HepG2 (cell line): Measurements from ENCODE around the gene CATSPERD. TPM values are rescaled to one million over a fixed set of nuclear protein-coding genes. Genes with fewer than 3 reads are reported as not detected.
A peak's percentile ranks its signal among the peaks of the same experiment; 100 is the strongest.

ENCODE experiments used
- ATAC-seq: fragments of 200-7000 bp; cut with Tn5 transposase; 3 replicates; pipeline ENCODE4 v1.9.1; 2020; ENCODE audit warnings: mild to moderate bottlenecking, moderate library complexity
- BruUV-seq: library from RNA; stranded (reverse); fragments of 400-500 nt; replicated peaks from 2 replicates; lab custom pipeline; 2021; lab: Mats Ljungman, UMichigan
- CTCF ChIA-PET: fragments of 300-600 bp; formaldehyde crosslinking; extraction: SDS; loops from one replicate; lab custom pipeline; 2021; ENCODE audit warnings: low total read pairs, inconsistent platforms, low intra/inter-chr PET ratio; lab: Yijun Ruan, JAX
- POLR2A ChIA-PET: fragments of 350-600 bp; sonication (Branson Sonifier 250); formaldehyde crosslinking; loops from one replicate; lab custom pipeline; 2020; ENCODE audit warnings: antibody characterized with exemption, inconsistent platforms; lab: Yijun Ruan, JAX
- DNase-seq: peaks from one replicate; pipeline ENCODE4 v3.0.0-alpha.2; 2015; ENCODE audit warnings: low spot score
- FAIRE-seq: peaks from 3 replicates; lab custom pipeline; 2011; peaks lifted over from hg19 to GRCh38; lab: Jason Lieb, UNC
- H2AFZ ChIP-seq: one replicate; pipeline ENCODE4 v1.6.1; 2011; ENCODE audit warnings: low read length, inconsistent platforms
- H3K27ac ChIP-seq: fragments of 300-600 bp; 3 replicates; pipeline ENCODE4 v1.8.0; 2011; ENCODE audit warnings: mixed run types, mild to moderate bottlenecking, mixed read lengths, low read length, inconsistent platforms; ENCODE audit not compliant: insufficient read depth; ENCODE audit errors: extremely low read length
- H3K27me3 ChIP-seq, 2 experiments: fragments of 200-600 bp in 1 of 2; 2 replicates in 1 of 2; 3 replicates in 1 of 2; pipeline versions ENCODE4 v1.6.0 to v1.8.0; 2011; ENCODE audit warnings: low read length in 2 of 2, mild to moderate bottlenecking in 2 of 2, moderate library complexity in 2 of 2, inconsistent platforms in 1 of 2; ENCODE audit not compliant: insufficient read depth in 2 of 2, control insufficient read depth in 1 of 2
- H3K36me3 ChIP-seq, 2 experiments: fragments of 200-600 bp in 1 of 2; replicated peaks in 1 of 2; 2 replicates in 1 of 2; 3 replicates in 1 of 2; pipeline versions ENCODE4 v1.5.1 to v1.8.0; 2011; ENCODE audit warnings: low read length in 2 of 2, inconsistent platforms in 1 of 2; ENCODE audit not compliant: insufficient read depth in 2 of 2, control insufficient read depth in 1 of 2
- H3K4me1 ChIP-seq: 2 replicates; pipeline ENCODE4 v1.5.1; 2012; ENCODE audit warnings: low read length, inconsistent platforms; ENCODE audit not compliant: insufficient read depth
- H3K4me2 ChIP-seq: 2 replicates; pipeline ENCODE4 v1.6.0; 2011; ENCODE audit warnings: low read depth, low read length, inconsistent platforms
- H3K4me3 ChIP-seq, 3 experiments: fragments of 200-600 bp in 1 of 3; sonication (generic), shearing (Covaris generic) in 1 of 3; replicated peaks in 1 of 3; 2 replicates each; pipeline ENCODE4 v1.5.1; 2011 to 2016; ENCODE audit warnings: low read length in 3 of 3, inconsistent platforms in 2 of 3, low read depth in 2 of 3, mild to moderate bottlenecking in 2 of 3, control low read depth in 1 of 3, mixed read lengths in 1 of 3; ENCODE audit not compliant: insufficient read depth in 1 of 3
- H3K79me2 ChIP-seq: one replicate; pipeline ENCODE4 v1.6.1; 2011; ENCODE audit warnings: low read length, inconsistent platforms; ENCODE audit not compliant: insufficient read depth
- H3K9ac ChIP-seq: 2 replicates; pipeline ENCODE4 v1.6.0; 2011; ENCODE audit warnings: mild to moderate bottlenecking, low read depth, low read length, inconsistent platforms; ENCODE audit not compliant: insufficient read depth
- H3K9me3 ChIP-seq: 2 replicates; pipeline ENCODE4 v1.5.1; 2012; ENCODE audit warnings: mild to moderate bottlenecking, low read length
- H4K20me1 ChIP-seq: 2 replicates; pipeline ENCODE4 v1.6.0; 2011; ENCODE audit warnings: inconsistent platforms, mild to moderate bottlenecking, low read length, moderate library complexity; ENCODE audit not compliant: insufficient read depth
- HMGXB4 ChIP-seq, 2 experiments: sonication (generic) in 1 of 2; formaldehyde crosslinking in 1 of 2; IDR thresholded peaks; 2 replicates each; pipeline versions ENCODE4 v1.4.0 to v1.6.1; 2018 to 2020; ENCODE audit warnings: missing genetic modification reagents in 2 of 2, borderline replicate concordance in 1 of 2, low read depth in 1 of 2, mild to moderate bottlenecking in 1 of 2, missing biosample characterization in 1 of 2
- KLF12 ChIP-seq: sonication (generic); formaldehyde crosslinking; IDR thresholded peaks from 2 replicates; pipeline ENCODE4 v1.4.0; 2020; ENCODE audit warnings: missing genetic modification reagents, borderline replicate concordance
- NR2F6 ChIP-seq, 2 experiments: IDR thresholded peaks; 2 replicates each; pipeline ENCODE4 v1.6.1; 2016; ENCODE audit warnings: antibody characterized with exemption in 1 of 2, mild to moderate bottlenecking in 1 of 2
- PCBP2 ChIP-seq: fragments of 200-400 bp; formaldehyde crosslinking; optimal IDR thresholded peaks from 2 replicates; pipeline ENCODE3; 2018; ENCODE audit warnings: low read length, low read depth; ENCODE audit not compliant: poor library complexity, severe bottlenecking
- SNAPC2 ChIP-seq: sonication (generic); formaldehyde crosslinking; IDR thresholded peaks from 2 replicates; pipeline ENCODE4 v1.8.1; 2022; ENCODE audit warnings: mild to moderate bottlenecking, missing genetic modification reagents
- ZFP1 ChIP-seq: IDR thresholded peaks from 2 replicates; pipeline ENCODE4 v1.6.1; 2016
- ZFX ChIP-seq: sonication (generic); formaldehyde crosslinking; IDR thresholded peaks from 2 replicates; pipeline ENCODE4 v1.4.0; 2020; ENCODE audit warnings: mild to moderate bottlenecking, low read depth, missing genetic modification reagents, moderate library complexity
- ZKSCAN8 ChIP-seq: IDR thresholded peaks from 2 replicates; pipeline ENCODE4 v1.6.1; 2016; ENCODE audit warnings: borderline replicate concordance, missing genetic modification reagents, missing compliant biosample characterization
- ZNF101 ChIP-seq: sonication (generic); formaldehyde crosslinking; IDR thresholded peaks from 2 replicates; pipeline ENCODE4 v1.4.0; 2020; ENCODE audit warnings: mild to moderate bottlenecking, low read depth, missing genetic modification reagents, borderline replicate concordance
- ZNF549 ChIP-seq: sonication (generic); formaldehyde crosslinking; IDR thresholded peaks from 2 replicates; pipeline ENCODE4 v1.5.0; 2020; ENCODE audit warnings: missing genetic modification reagents
- ZNF800 ChIP-seq: sonication (generic); formaldehyde crosslinking; IDR thresholded peaks from 2 replicates; pipeline ENCODE4 v1.4.0; 2020; ENCODE audit warnings: missing genetic modification reagents
- WGBS: methylation state at CpG from one replicate; pipeline ENCODE4 v1.1.6; 2017; ENCODE audit warnings: low lambda C conversion rate; 5-methylcytosine and 5-hydroxymethylcytosine counted together
- in situ Hi-C: cut with HindIII; loops from 2 replicates; pipeline ENCODE4 v1.10.0; 2017; ENCODE audit warnings: low pct_unique_long_range_greater_than_20kb; ENCODE audit not compliant: extremely low pct_ligation_motif_present
- intact Hi-C: fragments of 100-400 bp; cut with micrococcal nuclease; formaldehyde crosslinking; loops from one replicate; pipeline ENCODE4 v1.10.0; 2022; ENCODE audit not compliant: unreplicated experiment
- polyA plus RNA-seq, 8 experiments: library from polyadenylated mRNA; depleted of rRNA in 3 of 8; stranded (reverse) in 7 of 8; unstranded in 1 of 8; fragments of >200 nt; fragmentation: Illumina TruSeq in 4 of 8; extraction: Trizol in 4 of 8; gene quantifications; 2 replicates each; pipeline versions ENCODE4 v1.2.1 to v1.2.3, GENCODE V29; 2011 to 2016; ENCODE audit warnings: low read depth in 4 of 8, missing spikeins in 1 of 8, mixed read lengths in 1 of 8; ENCODE audit not compliant: insufficient read depth in 1 of 8
- total RNA-seq, 5 experiments: library from RNA; depleted of rRNA; stranded (reverse); fragments of >200 nt; fragmentation: Illumina TruSeq; extraction: Trizol; gene quantifications; 2 replicates each; pipeline ENCODE4 v1.2.3, GENCODE V29; 2016; ENCODE audit warnings: low read depth in 1 of 5
- TF ChIP-seq, protein P1 (sequence below): sonication (generic); formaldehyde crosslinking; IDR thresholded peaks from 2 replicates; pipeline ENCODE4 v1.4.0; 2020; ENCODE audit warnings: mild to moderate bottlenecking, missing genetic modification reagents

The CATSPERD gene
- total and polyA plus RNA-seq, 2 of the 13 experiments (the other 11 are each of a cell fraction or from before 2014, with no cell fraction given), result 0.04 TPM; not detected in 1

- 64% methylated on average over 15 of the region's 30 CpGs for WGBS
- FAIRE-seq (peak; percentile 21), ATAC-seq (peak; percentile 50), DNase-seq (no peak)
- POLR2A ChIA-PET, result interaction anchor here (1.1 kb wide), 2 partner anchors 68 to 81 kb away, joined by 3 read pairs; partner anchors contain the start of gene VMAC
- in situ Hi-C loops (no loop called here), intact Hi-C loops (no loop called here)
- H3K9ac ChIP-seq, result no peak overlapping the region
- H4K20me1 ChIP-seq, result peaks cover 2% of the 10 kb centered on the region; the same call in 1 of the 2 replicates
- H3K4me3 ChIP-seq, result no peak overlapping the region
- H3K79me2 ChIP-seq, result peaks cover 4% of the 10 kb centered on the region
- no peak overlapping the region for H3K4me2 ChIP-seq
- BruUV-seq, result no TSS peak
- no peak overlapping the region for H2AFZ ChIP-seq
- H3K27me3 ChIP-seq, result no peaks in the 10 kb centered on the region; a peak in 1 of 5 replicates
- CTCF ChIA-PET, result interaction anchor here (1.7 to 2.3 kb wide), 2 partner anchors 19 to 69 kb away, joined by 5 to 30 read pairs; partner anchors contain the start of gene NRTN
- no peaks in the 10 kb centered on the region for H3K9me3 ChIP-seq
- peaks cover 46% of the 10 kb centered on the region for H3K4me1 ChIP-seq
- no peak overlapping the region for H3K27ac ChIP-seq
- H3K36me3 ChIP-seq, result no peaks in the 10 kb centered on the region
- peak in 1 of 2 experiments; percentile 36; a peak in 1 of 4 replicates for TF ChIP-seq HMGXB4 (CRISPR knock-in tag; IDR thresholded peaks at IDR 0.05; ENCODE audit: borderline replicate concordance in 1 of 2, low read depth in 1 of 2)
- TF ChIP-seq PCBP2, result no peak
- TF ChIP-seq ZKSCAN8 (CRISPR knock-in tag), result 0 out of 2 replicates have a peak, but pooled peaks have one; percentile 25
- no peak for TF ChIP-seq ZNF549 (CRISPR knock-in tag)
- no peak for TF ChIP-seq KLF12
- no peak for TF ChIP-seq NR2F6 (IDR thresholded peaks at IDR 0.05)
- TF ChIP-seq NR2F6 (CRISPR knock-in tag; IDR thresholded peaks at IDR 0.05), result peak; percentile 8; the same call in 1 of the 2 replicates
- no peak for TF ChIP-seq ZNF101 (CRISPR knock-in tag)
- TF ChIP-seq ZFX, result no peak
- no peak for TF ChIP-seq ZFP1
- TF ChIP-seq, protein P1, sequence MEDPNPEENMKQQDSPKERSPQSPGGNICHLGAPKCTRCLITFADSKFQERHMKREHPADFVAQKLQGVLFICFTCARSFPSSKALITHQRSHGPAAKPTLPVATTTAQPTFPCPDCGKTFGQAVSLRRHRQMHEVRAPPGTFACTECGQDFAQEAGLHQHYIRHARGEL, result peak; percentile 54; the same call in 1 of the 2 replicates
- TF ChIP-seq ZNF800 (CRISPR knock-in tag), result no peak
- no peak for TF ChIP-seq SNAPC2 (CRISPR knock-in tag)
Measured at GRCh38 chr19:5823579-5824281, 103.3 kb downstream of the CATSPERD start.
